Calu3 (cell line): ENCODE measurements around the gene AK5. TPM values are rescaled to one million over a fixed set of nuclear protein-coding genes. Genes with fewer than 3 reads are reported as not detected.

Experiments
- BruUV-seq: library from RNA; stranded (reverse); fragments of 400-500 nt; replicated peaks from 2 replicates; lab custom pipeline; 2021; lab: Mats Ljungman, UMichigan
- CTCF ChIA-PET: fragments of 300-600 bp; sonication (Branson Sonifier 250); formaldehyde crosslinking; loops from one replicate; lab custom pipeline; 2022; ENCODE audit warnings: antibody characterized with exemption; lab: Charles Lee
- DNase-seq: peaks from one replicate; pipeline ENCODE4 v3.0.0; 2022
- H3K27ac Mint-ChIP-seq: one replicate; pipeline ENCODE4 v1.8.0; 2022; ENCODE audit warnings: mixed read lengths; ENCODE audit not compliant: unreplicated experiment
- H3K27me3 Mint-ChIP-seq: one replicate; pipeline ENCODE4 v1.8.0; 2022; ENCODE audit warnings: mixed read lengths; ENCODE audit not compliant: unreplicated experiment
- H3K36me3 Mint-ChIP-seq: one replicate; pipeline ENCODE4 v1.8.0; 2022; ENCODE audit warnings: mild to moderate bottlenecking, moderate library complexity, mixed read lengths; ENCODE audit not compliant: insufficient read depth, unreplicated experiment
- H3K4me1 Mint-ChIP-seq: one replicate; pipeline ENCODE4 v1.8.0; 2022; ENCODE audit warnings: mild to moderate bottlenecking, low read depth, mixed read lengths; ENCODE audit not compliant: unreplicated experiment
- H3K4me3 Mint-ChIP-seq: one replicate; pipeline ENCODE4 v1.8.0; 2022; ENCODE audit warnings: mild to moderate bottlenecking, low read depth, moderate library complexity, mixed read lengths; ENCODE audit not compliant: unreplicated experiment
- H3K9me3 Mint-ChIP-seq: one replicate; pipeline ENCODE4 v1.8.0; 2022; ENCODE audit warnings: low read depth, mixed read lengths; ENCODE audit not compliant: unreplicated experiment
- intact Hi-C: fragments of 100-400 bp; cut with micrococcal nuclease; formaldehyde crosslinking; loops from one replicate; pipeline ENCODE4 v1.10.0; 2022; ENCODE audit not compliant: unreplicated experiment
- total RNA-seq: library from RNA; stranded (reverse); gene quantifications from 2 replicates; pipeline ENCODE4 v1.2.3, GENCODE V29; 2022
- TF ChIP-seq, protein P1 (sequence below): fragments of 200-600 bp; IDR thresholded peaks from one replicate; pipeline ENCODE4 v1.8.0; 2022; ENCODE audit warnings: antibody characterized with exemption; ENCODE audit not compliant: unreplicated experiment

Gene AK5
- total RNA-seq, 1 experiment from 2014 or later: not detected

- H3K9me3 Mint-ChIP-seq: no peaks in the 10 kb centered on the region
- BruUV-seq: no TSS peak
- no peak for DNase-seq
- peaks cover 9% of the 10 kb centered on the region for H3K36me3 Mint-ChIP-seq
- no peaks in the 10 kb centered on the region for H3K27me3 Mint-ChIP-seq
- intact Hi-C loops: no loop called here
- CTCF ChIA-PET: no interaction called here
- TF ChIP-seq, protein P1, sequence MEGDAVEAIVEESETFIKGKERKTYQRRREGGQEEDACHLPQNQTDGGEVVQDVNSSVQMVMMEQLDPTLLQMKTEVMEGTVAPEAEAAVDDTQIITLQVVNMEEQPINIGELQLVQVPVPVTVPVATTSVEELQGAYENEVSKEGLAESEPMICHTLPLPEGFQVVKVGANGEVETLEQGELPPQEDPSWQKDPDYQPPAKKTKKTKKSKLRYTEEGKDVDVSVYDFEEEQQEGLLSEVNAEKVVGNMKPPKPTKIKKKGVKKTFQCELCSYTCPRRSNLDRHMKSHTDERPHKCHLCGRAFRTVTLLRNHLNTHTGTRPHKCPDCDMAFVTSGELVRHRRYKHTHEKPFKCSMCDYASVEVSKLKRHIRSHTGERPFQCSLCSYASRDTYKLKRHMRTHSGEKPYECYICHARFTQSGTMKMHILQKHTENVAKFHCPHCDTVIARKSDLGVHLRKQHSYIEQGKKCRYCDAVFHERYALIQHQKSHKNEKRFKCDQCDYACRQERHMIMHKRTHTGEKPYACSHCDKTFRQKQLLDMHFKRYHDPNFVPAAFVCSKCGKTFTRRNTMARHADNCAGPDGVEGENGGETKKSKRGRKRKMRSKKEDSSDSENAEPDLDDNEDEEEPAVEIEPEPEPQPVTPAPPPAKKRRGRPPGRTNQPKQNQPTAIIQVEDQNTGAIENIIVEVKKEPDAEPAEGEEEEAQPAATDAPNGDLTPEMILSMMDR: no peak
- H3K4me1 Mint-ChIP-seq: no peaks in the 10 kb centered on the region
- no peak overlapping the region for H3K27ac Mint-ChIP-seq
- no peak overlapping the region for H3K4me3 Mint-ChIP-seq
These were observed 271.9 kb downstream of the AK5 start for GRCh38 chr1:77553568-77554291.

DNA sequence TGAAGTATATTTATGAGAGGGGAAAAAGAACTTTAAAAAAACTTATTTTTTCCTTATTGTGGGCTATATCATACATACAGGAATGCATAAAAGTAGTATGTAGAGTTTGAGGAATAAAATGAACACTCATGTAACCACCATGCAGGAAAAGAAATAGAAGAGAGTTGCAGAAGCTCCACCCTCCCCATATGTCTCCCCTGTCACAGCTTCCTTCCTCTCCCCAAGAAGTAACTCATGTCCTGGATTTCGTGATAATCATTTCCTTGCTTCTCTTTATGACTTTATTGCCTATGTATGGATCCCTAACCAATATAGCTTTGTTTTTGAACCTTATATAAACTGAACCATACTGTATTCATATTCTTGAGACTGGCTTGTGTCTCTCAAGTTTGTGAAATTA, 274.2 kb downstream of the AK5 start:
- CTCF ChIA-PET: no interaction called here
- intact Hi-C loops: no loop called here
- Mint-ChIP-seq H3K27me3 (no peaks in the 10 kb centered on the region), H3K27ac (peak overlapping the region; percentile 45), H3K4me3 (no peak overlapping the region), H3K4me1 (no peaks in the 10 kb centered on the region), H3K9me3 (no peaks in the 10 kb centered on the region), H3K36me3 (peaks cover 13% of the 10 kb centered on the region)
- TF ChIP-seq, protein P1: no peak
- BruUV-seq: no TSS peak
- no peak for DNase-seq

GRCh38 chr1:77557053-77557452, 275.2 kb downstream of the AK5 start:
- BruUV-seq: no TSS peak
- TF ChIP-seq, protein P1: no peak
- no peak overlapping the region for H3K27ac Mint-ChIP-seq
- CTCF ChIA-PET: no interaction called here
- no peaks in the 10 kb centered on the region for H3K9me3 Mint-ChIP-seq
- H3K4me3 Mint-ChIP-seq: no peak overlapping the region
- no peaks in the 10 kb centered on the region for H3K4me1 Mint-ChIP-seq
- DNase-seq: no peak
- H3K27me3 Mint-ChIP-seq: no peaks in the 10 kb centered on the region
- H3K36me3 Mint-ChIP-seq: peaks cover 20% of the 10 kb centered on the region
- intact Hi-C loops: no loop called here

DNA sequence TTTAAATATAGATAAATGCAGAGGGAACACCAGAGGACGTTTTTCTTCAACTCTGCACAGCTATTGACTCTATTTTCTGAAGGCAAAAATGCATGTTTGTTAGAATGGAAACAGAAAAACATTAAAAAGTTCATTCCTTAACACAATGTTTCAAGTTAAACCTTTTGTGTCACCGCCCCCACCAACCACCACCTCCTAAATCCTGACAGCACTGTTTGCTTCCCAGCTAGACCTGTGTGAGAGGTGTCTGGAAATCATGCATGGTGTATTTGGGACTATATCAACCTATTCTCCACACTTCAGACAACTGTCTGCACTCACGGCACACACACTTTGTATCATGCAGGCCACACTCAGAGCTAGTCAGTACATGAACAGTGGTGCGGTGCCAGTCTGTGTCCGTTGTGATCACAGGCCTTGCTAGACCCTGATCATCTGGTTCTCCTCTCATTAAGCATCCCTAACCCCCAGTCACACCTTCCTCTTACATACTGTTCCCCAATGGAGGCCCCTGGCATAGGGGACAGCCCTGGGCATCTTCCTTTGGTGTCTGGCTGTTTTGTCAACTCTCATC, 276.9 kb downstream of the AK5 start:
- CTCF ChIA-PET: no interaction called here
- Mint-ChIP-seq H3K4me3 (no peak overlapping the region), H3K9me3 (no peaks in the 10 kb centered on the region), H3K27me3 (no peaks in the 10 kb centered on the region), H3K4me1 (no peaks in the 10 kb centered on the region), H3K27ac (no peak overlapping the region), H3K36me3 (peaks cover 20% of the 10 kb centered on the region)
- BruUV-seq: no TSS peak
- no peak for DNase-seq
- intact Hi-C loops: no loop called here
- TF ChIP-seq, protein P1: no peak
